GM19043 (cell line): Measurements from ENCODE around the gene ADGRG4.
"Not testable (repeated sequence)": the region's sequence is repeated elsewhere in the genome, so short reads cannot be mapped to it uniquely, and the experiment has no call there.

ENCODE experiments used
- ATAC-seq: cut with Tn5 transposase; IDR thresholded peaks from one replicate; pipeline ENCODE4 v1.9.1; 2021; ENCODE audit warnings: low read depth; ENCODE audit not compliant: unreplicated experiment

ADGRG4 gene, protein sequence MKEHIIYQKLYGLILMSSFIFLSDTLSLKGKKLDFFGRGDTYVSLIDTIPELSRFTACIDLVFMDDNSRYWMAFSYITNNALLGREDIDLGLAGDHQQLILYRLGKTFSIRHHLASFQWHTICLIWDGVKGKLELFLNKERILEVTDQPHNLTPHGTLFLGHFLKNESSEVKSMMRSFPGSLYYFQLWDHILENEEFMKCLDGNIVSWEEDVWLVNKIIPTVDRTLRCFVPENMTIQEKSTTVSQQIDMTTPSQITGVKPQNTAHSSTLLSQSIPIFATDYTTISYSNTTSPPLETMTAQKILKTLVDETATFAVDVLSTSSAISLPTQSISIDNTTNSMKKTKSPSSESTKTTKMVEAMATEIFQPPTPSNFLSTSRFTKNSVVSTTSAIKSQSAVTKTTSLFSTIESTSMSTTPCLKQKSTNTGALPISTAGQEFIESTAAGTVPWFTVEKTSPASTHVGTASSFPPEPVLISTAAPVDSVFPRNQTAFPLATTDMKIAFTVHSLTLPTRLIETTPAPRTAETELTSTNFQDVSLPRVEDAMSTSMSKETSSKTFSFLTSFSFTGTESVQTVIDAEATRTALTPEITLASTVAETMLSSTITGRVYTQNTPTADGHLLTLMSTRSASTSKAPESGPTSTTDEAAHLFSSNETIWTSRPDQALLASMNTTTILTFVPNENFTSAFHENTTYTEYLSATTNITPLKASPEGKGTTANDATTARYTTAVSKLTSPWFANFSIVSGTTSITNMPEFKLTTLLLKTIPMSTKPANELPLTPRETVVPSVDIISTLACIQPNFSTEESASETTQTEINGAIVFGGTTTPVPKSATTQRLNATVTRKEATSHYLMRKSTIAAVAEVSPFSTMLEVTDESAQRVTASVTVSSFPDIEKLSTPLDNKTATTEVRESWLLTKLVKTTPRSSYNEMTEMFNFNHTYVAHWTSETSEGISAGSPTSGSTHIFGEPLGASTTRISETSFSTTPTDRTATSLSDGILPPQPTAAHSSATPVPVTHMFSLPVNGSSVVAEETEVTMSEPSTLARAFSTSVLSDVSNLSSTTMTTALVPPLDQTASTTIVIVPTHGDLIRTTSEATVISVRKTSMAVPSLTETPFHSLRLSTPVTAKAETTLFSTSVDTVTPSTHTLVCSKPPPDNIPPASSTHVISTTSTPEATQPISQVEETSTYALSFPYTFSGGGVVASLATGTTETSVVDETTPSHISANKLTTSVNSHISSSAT (N-terminal part only)

GRCh38 chrX:136300721-136301120 lies at the start of gene ADGRG4:
TSS of gene ADGRG4 (plus strand) at chrX:136300963. CDS start at chrX:136308778, 7,815 bp downstream.
- not testable (repeated sequence) for ATAC-seq

GRCh38 chrX:136251041-136251991 lies 49.4 kb upstream of the ADGRG4 start, which contains the start of gene MAP7D3:
TSS of gene MAP7D3 (minus strand) at chrX:136251400. CDS start at chrX:136251358, 42 bp downstream.
- ATAC-seq = peak; percentile 75

DNA sequence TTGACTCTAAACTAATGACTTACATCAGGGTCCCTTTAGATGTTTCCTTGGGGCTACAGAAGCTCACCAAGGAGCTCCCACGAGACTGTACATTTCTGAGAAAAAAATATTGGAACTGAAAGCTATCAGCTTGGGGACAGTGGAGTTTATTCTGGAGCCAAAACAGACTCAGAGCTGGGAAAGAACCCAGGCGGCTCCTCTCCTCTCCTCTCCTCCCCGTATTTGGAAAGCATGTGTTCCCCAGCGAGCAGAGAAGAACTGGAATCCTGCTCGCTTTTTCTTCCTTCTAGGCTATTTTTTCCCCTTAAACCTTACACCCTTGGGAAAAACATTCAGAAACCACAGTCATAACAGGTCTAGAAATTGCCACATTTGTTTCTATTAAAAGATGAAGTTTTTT lies 45.2 kb upstream of the ADGRG4 start:
- no peak for ATAC-seq

GRCh38 chrX:136256026-136256425 lies 44.7 kb upstream of the ADGRG4 start:
- no peak for ATAC-seq

DNA sequence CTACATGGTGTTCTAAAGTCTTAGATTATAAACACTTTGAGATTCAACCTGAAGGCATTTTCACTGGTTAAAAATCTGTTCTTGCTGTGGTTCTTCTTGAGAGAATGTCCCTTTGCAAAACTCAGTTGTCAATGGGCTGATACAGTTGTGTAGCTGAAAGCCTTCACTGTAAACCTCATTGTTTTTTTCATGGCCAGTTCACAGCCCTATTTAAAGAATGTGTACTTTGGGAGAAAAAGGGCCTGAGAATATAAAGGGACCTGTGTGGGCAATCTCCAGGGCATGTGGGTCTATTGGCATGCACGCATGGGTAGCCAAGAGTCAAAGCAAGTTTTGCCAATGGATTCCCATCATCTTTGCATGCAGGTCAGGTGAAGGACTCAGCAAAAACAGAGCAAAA lies 41.8 kb upstream of the ADGRG4 start:
- ATAC-seq = no peak

DNA sequence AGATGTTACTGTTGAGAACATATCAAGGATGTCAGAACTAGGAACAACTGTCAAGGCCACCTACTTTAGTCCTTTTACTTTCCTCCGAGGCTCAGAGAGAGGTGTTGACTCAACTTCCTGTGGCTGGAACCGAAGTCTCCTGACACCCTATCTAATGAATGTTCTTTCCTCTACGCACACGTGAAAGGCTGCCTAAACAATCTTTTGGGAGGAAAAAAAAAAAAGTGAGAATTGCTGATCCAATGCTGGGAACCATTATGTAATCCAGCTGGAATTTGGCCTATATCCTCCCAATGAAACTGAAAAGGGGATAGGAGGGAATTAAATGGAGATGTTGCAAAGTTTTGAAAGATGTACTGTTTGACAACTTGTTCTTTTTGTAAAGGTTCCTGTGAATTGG lies 41.2 kb upstream of the ADGRG4 start:
- no peak for ATAC-seq

- no peak for ATAC-seq
These were observed 40.0 kb upstream of the ADGRG4 start for GRCh38 chrX:136260776-136261175.

- no peak for ATAC-seq
These were observed 39.4 kb upstream of the ADGRG4 start for GRCh38 chrX:136261321-136261720.

DNA sequence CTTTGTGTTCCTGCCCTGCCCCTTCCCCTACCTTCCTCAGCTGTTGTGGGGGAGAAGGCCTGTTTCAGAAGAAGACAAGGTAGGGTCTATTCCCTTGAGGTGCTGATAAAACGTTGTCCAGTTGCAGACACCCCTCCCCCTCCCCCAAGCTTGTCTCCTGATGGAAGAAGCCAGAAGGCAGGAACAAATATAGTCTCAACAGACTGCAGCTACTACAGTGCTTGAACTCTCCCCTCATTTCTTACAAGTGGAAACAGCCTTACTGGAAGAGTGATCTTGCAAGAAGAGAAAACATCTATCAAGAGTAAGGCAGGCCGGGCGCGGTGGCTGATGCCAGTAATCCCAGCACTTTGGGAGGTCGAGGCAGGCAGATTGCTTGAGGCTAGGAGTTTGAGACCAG lies 38.5 kb upstream of the ADGRG4 start:
- ATAC-seq = no peak

DNA sequence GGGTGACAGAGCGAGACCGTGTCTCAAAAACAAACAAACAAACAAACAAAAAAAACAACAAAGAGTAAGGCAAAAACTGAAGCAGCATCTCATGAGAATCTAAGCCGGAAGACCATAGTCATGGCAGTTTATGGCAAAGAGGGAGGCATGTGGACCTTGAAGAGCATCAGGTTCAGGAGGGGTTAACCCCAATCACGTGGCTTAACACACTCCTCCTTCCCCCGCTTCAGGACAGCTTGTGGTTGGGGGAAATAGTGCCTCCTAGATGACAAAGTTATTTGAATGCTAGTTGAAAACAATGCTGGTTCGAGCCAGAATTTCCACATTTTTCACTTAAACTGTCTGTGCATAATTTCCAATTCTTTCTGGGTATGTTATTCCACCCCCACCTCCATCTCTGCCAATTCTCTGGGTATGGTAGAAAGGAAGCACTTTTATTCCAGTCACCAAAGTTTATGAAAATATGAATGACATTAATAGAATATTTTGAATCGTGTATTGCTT lies 37.9 kb upstream of the ADGRG4 start:
- no peak for ATAC-seq

GRCh38 chrX:136266828-136267227 lies 33.9 kb upstream of the ADGRG4 start:
- ATAC-seq = no peak

GRCh38 chrX:136268051-136269048 lies 32.4 kb upstream of the ADGRG4 start:
- peak; percentile 61 for ATAC-seq

- no peak for ATAC-seq
These were observed 30.8 kb upstream of the ADGRG4 start for GRCh38 chrX:136269921-136270320.

- no peak for ATAC-seq
These were observed 29.5 kb upstream of the ADGRG4 start for GRCh38 chrX:136271300-136271699.

DNA sequence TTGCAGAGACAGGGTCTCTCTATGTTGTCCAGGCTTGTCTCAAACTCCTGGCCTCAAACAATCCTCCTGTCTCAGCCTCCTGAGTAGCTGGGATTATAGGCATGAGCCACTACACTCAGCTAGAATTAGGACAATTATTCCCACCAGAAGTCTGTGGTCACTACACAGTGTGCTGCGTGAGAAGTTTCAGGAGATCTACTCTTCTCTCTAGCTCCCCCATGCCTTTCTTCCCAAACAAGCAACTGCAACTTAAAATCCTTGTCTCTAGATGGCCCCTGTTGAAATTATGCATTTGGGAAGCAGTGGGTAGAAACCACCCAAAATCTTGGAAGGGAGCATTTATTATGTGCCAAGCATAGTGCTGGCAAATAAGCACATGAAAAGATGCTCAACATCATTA lies 28.4 kb upstream of the ADGRG4 start:
- no peak for ATAC-seq

DNA sequence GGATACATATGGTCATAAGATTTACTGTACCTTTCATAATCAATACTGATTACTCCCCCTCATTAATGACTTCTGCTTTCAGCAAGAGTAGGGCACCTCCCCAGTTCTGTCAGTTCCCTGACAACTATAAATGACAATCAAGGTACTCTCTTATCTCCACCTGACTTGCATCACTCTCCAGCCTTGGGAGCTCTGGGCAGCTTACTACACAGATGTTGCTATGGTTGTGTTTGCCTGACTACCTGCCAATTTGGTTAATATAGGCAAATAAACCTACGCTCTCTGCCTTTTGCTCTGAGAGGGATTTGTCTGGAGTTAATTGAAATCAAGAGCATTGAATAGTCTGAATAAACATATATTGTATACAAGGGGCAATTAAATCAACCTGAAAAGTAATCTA lies 26.8 kb upstream of the ADGRG4 start:
- ATAC-seq = no peak

DNA sequence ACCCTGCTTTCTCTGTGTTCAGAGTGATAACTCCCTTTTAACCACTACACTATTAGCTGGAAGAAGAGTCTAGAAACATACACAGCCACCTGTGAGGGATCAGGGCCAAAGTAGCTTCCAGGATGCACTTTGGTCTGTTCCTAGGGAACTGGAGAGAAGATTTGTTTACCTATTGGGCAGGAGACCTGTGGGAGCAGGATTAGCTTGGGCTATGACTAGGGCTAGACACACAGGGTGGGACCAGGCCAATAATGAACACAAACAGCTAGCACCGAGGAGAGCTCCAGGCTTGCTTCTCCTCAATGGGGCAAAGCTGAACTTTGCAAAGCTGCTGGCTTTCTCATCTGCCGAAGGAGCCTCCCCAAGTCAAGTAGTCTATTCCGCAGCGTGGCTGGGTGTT lies 25.2 kb upstream of the ADGRG4 start:
- no peak for ATAC-seq

DNA sequence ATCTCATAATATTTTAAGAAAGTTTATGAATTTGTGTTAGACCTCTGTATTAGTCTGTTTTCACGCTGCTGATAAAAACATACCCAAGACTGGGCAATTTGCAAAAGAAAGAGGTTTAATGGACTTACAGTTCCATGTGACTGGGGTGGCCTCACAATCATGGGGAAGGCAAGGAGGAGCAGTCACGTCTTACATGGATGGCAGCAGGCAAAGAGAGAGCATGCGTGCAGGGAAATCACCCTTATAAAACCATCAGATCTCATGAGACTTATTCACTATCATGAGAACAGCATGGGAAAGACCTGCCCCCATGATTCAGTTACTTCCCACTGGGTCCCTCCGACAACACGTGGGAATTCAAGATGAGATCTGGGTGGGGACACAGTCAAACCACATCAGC lies 14.4 kb upstream of the ADGRG4 start:
- not testable (repeated sequence) for ATAC-seq
